ENCODE measurements around the gene LRRC17.
"Not testable (repeated sequence)": the region's sequence is repeated elsewhere in the genome, so short reads cannot be mapped to it uniquely, and the experiment has no call there.

The LRRC17 gene

DNA sequence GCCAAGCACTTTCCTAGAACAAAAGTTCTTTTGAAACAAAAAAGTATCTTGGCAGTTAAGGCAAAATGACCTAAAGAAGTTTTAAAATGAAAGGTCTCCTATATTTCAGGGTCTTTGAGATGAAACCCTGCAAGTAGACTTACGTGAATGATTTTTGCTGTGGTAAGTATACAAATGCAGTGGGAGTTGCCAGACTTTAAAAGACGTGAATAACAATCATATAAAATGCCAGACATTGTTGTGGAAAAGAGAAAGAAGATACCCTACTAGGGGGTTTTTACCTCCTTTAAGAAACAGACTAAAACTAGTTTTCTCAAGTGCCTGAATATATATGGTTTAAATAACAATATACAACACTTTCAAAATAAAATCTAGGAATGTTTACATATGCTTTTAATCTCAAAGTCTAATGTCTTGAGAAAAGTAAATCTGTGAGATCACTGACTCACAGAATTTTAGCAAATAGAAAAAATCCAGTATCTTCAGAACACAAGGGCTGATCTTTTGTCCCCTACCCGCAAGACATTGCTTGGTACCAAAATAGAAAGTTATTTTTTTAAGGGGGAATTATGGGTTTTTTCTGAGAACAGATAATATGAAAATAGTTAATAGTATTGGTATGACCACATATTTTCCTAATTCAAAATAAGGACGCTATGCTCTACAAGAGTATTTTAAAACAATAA is 29.5 kb downstream of the LRRC17 start:
- DNase-seq = no peak

DNA sequence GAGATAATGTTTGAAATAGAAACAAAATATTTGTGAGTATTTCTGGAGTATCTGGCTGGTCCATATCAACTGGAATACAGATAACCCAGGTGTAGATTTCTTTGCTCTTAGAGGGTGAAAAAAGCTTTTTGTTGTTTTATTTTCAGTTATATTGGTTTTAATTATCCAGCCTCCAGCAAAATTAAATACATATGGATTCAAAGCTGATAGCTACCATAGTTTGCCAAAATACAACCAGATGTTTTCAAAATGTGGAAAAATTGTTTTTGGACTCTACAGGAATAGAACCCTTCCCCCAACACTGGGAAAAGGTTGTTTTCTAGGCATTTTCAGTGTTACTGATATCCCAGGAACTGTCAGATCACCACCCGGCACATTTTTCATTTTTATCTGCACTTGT is 30.1 kb downstream of the LRRC17 start:
- no peak for DNase-seq

DNA sequence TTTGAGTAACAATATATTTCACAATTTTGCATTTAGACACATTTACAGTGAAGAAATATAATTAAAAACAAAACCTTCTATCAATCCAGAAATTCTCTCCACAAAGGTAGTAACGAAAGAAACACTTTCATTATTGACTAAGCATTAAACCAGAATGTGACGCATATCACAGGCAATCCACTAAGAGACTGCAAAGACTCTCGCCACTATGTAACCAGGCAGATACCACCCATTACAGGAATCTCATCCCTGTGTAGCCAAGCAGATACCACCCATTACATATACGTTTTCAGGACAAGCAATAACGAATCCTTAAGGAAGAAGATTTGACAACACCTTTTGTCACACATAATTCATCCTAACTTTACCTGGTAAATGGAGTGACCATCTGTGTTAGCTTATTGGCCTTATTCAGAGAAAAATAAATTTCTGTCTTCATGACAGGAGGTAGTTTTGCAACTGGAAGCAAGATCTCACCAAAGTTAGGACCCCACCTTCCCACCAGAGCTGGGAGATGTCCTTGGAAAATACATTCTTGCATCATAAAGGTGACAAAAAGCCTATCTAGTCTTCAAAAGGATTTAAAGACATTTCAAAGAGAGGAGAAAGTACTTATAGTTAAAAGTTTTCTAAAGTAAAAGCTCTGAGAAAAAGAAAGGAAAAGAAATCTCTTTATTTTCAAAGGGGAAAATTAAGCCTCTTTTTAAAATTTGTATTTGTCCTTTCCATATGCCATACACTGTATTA is 30.8 kb downstream of the LRRC17 start:
- DNase-seq = no peak

DNA sequence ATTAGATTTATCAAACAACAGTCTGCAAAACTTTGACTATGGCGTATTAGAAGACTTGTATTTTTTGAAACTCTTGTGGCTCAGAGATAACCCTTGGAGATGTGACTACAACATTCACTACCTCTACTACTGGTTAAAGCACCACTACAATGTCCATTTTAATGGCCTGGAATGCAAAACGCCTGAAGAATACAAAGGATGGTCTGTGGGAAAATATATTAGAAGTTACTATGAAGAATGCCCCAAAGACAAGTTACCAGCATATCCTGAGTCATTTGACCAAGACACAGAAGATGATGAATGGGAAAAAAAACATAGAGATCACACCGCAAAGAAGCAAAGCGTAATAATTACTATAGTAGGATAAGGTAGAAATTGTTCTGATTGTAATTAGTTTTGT is 31.4 kb downstream of the LRRC17 start:
- DNase-seq = no peak

DNA sequence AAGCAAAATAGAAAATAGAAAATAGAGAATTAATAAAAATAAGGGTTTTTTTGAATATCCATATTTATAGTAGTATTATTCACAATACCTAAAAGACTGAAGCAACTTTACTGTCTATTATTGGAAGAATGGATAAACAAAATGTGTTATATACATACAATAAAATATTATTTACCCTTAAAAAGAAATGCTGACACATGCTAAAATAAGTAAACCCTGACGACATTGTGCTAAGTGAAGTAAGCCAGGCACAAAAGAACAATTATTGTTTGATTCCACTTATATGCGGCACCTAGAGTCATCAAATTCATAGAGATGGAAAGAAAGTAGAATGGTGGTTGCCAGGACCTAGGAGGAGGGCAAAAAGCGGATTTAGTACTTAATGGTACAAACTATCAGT is 39.0 kb downstream of the LRRC17 start:
- no peak for DNase-seq

DNA sequence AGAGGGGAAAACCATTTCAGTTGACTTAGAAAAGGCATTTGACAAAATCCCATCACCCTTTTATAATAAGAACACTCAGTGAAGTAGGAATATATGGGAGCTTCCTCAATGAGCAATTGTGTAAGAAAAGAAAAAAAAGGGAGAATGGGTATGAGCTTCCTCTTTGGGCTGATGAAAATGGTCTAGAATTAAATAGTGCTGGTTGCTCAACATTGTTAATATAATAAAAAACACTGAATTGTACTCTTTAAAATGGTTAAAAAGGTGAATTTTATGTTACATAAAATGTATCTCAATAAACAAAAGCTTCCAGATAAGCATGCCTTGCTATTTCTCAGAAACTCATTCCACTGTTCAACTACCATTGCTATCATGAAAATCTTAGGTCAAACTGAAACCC is 40.6 kb downstream of the LRRC17 start:
- DNase-seq = no peak

DNA sequence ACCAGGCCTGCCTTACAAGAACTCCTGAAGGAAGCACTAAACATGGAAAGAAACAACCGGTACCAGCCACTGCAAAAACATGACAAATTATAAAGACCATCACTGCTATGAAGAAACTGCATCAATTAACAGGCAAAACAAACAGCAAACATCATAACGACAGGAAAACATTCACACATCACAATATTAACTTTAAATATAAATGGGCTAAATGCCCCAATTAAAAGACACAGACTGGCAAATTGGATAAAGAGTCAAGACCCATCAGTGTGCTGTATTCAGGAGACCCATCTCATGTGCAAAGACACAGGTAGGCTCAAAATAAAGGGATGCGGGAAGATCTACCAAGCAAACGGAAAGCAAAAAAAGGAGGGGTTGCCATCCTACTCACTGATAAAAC is 41.6 kb downstream of the LRRC17 start:
- DNase-seq = not testable (repeated sequence)

DNA sequence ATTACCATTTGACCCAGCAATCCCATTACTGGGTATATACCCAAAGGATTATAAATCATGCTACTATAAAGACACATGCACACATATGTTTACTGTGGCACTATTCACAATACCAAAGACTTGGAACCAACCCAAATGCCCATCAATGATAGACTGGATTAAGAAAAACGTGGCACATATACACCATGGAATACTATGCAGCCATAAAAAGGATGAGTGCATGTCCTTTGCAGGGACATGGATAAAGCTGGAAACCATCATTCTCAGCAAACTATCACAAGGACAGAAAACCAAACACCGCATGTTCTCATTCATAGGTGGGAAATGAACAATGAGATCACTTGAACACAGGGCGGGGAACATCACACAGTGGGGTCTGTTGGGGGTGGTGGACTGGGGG is 45.2 kb downstream of the LRRC17 start:
- DNase-seq = not testable (repeated sequence)

DNA sequence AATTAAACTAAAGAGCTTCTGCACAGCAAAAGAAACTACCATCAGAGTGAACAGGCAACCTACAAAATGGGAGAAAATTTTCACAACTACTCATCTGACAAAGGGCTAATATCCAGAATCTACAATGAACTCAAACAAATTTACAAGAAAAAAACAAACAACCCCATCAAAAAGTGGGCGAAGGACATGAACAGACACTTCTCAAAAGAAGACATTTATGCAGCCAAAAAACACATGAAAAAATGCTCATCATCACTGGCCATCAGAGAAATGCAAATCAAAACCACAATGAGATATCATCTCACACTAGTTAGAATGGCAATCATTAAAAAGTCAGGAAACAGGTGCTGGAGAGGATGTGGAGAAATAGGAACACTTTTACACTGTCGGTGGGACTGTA is 49.2 kb downstream of the LRRC17 start:
- not testable (repeated sequence) for DNase-seq

DNA sequence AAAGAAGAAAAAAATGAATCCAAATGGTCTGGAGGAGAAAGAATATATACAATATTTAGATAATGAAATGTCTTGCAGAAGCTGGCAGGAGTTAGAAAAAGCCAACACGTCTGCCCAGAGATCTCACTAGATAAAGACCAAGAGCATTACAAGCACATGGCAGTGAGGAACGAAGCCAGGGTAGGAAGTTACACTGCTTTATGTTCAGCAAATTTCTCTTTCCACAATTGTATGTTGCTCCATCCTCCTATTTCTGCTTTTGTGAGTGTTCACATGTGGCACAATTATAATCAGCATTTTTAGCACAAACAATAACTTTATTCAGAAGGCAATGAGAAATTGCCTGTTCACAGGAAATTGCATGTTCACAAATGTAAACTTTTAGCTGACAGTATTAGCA is 53.7 kb downstream of the LRRC17 start:
- no peak for DNase-seq

DNA sequence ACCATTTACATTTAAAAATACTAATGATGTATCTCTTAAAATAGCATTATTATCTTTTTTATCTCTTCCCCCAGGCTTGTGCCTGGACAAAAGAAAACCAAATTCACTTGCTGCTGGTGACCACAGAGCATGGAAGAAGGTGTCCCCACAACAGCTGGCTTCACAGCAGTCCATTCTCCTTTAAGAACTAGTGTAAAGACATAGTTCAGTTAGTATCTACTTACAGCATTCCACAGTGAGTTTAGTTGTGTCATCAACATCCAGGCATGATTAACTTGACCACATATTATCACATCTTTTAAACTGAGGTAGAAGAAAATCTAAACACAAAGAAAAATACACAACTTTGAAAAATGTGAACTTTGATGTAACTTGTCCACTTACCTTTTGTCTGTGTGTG is 55.0 kb downstream of the LRRC17 start:
- DNase-seq = no peak

DNA sequence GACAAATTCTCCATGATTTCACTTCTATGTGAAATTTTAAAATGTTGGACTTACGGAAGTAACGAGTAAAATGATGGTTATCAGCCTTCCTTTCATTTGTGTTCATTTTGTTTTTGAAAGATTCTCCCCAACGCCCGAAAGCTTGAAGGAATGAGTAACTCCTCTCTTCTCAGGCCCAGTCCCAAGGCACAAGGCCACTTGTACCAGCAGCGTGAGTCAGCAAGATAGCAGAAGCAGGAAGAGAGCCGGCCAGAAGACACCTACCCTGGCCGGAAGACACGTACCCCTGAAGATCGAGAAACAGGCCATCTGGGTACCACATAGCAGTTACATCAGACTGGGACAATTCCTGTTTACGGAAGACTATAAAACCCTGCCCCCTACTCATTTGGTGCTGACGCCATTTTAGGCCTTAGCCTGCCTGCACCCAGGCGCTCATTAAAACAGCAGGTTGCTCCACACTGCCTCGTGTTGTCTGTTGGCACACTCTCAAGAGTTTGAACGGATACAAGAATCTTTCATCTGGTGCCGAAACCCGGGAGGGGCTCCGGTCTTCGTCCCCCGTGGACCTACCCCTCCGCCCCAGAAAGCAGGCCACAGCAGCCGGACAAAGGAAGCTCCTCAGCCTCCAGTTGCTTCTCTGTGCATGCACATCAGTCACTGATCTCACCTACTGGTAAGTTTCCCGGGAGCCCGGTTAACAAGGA is 60.4 kb downstream of the LRRC17 start:
- DNase-seq = no peak

DNA sequence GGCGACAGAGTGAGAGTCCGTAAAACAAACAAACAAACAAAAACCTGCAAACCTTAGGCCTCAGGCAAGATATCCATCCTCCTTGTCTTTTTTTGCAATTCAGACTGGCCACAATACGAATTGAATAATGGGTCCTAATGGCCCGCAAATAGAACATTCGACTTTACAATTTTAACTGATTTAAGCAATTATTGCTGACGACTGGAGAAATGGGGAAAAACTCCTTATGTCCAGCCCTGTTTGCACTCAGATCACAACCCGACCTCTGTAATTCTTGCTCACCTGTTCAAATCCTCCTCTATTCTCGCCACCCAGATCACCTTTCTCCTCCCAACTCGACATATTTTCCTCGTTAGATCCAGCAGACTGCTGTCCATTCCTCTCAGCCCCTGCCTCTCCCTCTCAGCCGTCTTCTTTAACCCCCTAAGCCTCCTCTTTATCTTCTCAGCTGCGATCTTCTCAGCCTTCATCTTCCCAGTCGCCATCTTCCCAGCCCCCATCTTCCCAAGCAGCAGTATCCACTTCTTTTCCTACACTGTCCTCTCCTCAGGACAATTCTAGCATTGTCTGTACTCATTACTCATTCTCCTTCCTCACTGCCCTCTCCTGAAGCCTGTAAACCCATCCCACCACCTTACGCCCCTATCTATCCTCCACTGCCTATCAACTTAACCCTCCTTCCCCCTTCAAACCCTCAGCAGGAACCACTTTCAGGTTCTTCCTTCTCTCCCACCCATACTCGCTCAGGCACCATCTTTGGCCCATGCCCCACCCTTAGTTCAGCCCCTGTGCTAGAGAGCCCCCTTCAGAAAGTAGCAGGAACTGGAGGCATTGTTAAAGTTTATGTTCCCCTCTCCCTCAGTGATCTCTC is 61.8 kb downstream of the LRRC17 start:
- no peak for DNase-seq

DNA sequence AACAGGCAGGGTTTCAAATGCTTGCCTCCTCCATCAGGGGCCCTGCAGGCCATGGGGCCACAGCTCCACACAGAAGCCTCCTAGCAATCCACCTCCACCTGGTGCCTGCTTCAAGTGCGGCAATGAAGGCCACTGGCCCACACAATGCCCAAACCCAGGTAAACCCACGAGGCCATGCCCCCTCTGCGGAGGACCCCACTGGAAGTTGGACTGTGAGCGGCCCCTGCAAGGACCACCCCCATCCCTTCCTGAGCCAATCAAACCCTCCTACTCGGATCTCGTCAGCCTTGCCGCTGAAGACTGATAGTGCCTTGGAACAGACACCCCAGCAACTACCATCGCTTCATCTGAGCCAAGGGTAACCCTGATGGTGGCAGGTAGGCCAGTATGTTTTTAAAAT is 63.1 kb downstream of the LRRC17 start:
- DNase-seq = no peak

DNA sequence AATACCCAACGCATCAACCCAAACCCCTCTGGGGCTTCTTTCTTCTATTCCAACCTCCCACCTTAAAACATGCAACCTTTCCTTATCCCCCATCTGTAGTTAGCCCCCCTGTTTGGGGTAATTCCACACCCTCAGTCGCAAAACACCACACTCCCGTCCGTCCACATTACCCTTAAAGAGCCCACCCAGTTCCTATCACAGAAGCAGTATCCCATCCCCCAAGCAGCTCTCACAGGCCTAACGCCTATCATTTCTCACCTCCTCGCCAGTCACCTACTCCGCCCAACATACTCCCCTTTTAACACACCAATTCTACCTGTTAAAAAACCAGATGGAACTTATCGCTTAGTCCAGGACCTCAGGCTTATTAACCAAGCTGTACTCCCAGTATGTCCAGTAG is 63.7 kb downstream of the LRRC17 start:
- no peak for DNase-seq

DNA sequence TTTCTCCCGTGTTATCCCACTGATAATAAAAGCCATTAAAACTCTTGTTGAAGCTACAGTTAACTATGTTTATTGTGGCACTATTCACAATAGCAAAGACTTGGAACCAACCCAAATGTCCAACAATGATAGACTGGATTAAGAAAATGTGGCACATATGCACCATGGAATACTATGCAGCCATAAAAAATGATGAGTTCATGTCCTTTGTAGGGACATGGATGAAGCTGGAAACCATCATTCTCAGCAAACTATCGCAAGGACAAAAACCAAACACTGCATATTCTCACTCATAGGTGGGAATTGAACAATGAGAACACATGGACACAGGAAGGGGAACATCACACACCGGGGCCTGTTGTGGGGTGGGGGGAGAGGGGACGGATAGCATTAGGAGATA is 64.8 kb downstream of the LRRC17 start:
- not testable (repeated sequence) for DNase-seq

DNA sequence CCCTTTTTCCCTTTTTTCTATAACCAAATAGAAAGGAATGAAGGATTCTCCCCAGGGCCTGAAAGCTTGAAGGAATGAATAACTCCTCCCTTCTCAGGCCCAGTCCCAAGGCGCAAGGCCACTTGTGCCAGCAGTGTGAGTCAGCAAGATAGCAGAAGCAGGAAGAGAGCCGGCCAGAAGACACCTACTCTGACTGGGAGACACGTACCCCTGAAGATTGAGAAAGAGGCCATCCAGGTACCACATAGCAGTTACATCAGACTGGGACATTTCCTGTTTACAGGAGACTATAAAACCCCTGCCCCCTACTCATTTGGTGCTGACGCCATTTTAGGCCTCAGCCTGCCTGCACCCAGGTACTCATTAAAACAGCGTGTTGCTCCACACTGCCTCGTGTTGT is 65.5 kb downstream of the LRRC17 start:
- no peak for DNase-seq

DNA sequence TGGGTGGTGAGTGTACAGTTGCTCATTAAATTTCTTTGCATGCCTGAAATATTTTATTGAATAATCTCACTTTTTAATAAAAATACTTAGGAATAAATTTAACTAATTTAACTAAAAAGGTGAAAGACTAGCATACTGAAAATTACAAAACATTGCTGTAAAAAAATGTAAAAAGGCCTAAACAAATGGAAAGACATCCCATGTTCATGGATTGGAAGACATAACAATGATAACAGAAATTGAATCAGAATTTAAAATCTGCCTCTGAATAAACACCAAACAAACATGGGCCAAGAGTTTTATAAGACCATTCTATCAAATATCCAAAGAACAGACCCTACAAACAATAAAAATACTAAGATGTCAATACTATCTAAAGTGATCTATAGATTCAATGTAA is 66.9 kb downstream of the LRRC17 start:
- DNase-seq = no peak

DNA sequence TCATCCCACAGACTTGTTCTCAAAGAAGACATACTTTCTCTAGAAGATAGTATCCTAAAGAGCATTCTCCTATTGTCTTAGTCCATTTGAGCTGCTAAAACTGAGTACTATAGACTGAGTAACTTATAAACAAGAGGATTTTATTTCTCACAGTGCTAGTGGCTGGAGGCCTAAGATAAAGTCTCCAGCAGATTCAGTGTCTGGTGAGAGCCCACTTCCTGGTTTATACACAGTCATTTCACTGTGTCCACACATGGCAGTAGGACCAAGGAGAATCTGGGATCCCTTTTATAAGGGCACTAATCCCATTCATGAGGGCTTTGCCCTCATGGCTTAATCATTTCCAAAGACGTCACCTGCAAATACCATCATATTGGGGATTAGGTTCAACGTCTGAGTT is 68.7 kb downstream of the LRRC17 start:
- DNase-seq = no peak

DNA sequence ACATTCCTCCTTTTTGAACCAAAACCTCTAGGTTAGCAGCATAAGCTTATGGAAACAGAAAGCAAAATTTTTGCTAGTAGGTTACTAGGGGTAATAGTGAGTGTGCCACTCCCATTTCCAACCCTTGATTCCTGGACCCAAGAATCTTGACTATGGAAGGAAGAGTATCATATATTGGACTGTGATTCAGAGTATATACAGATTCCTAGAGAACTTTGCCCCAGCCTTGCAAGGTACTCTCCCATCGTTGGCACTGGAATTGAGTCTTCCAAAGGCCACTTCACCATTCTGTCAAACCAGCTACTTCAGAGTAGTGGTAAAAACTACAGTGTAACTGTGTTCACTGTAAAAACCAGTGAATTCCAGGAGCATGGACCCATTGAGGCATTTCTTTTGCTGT is 69.4 kb downstream of the LRRC17 start:
- no peak for DNase-seq

DNA sequence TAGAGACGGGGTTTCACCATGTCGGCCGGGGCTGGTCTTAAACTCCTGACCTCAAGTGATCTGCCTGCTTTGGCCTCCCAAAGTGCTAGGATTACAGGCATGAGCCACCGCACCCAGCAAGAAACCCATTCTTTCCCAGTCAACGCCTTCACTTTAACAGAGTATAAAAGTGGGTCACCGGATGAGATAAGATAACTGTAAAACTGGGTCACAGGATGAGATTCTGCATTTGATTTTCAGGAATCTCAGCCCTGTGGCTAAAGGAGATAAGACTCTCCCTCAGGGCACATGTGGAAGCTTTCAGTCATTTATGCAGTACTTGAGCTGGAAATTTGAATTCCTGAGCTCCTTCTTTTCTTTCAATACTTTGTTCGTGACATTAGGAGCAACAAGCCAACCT is 70.8 kb downstream of the LRRC17 start:
- no peak for DNase-seq

All from amygdala (tissue), 56 donors.